ELR (cell line): ENCODE data around the gene LRRC52.
A peak's percentile ranks its signal among the peaks of the same experiment; 100 is the strongest.

Experiments
- DNase-seq: peaks from one replicate; pipeline ENCODE4 v3.0.0-alpha.2; 2015; ENCODE audit warnings: low read depth

The LRRC52 gene

GRCh38 chr1:165537356-165538109 lies 6.3 kb upstream of the LRRC52 start:
- DNase-seq: no peak

GRCh38 chr1:165539306-165539705 lies 4.5 kb upstream of the LRRC52 start:
- peak; percentile 40 for DNase-seq

GRCh38 chr1:165539908-165540307 lies 3.9 kb upstream of the LRRC52 start:
- no peak for DNase-seq

GRCh38 chr1:165542015-165542631 lies 1.7 kb upstream of the LRRC52 start:
- DNase-seq: no peak

- no peak for DNase-seq
Observed at GRCh38 chr1:165542647-165543046, 1.2 kb upstream of the LRRC52 start.

GRCh38 chr1:165544996-165545395 lies 1.2 kb downstream of the LRRC52 start:
- no peak for DNase-seq

- DNase-seq: no peak
Observed at GRCh38 chr1:165545974-165546373, 2.2 kb downstream of the LRRC52 start.

GRCh38 chr1:165549973-165550372 lies 6.2 kb downstream of the LRRC52 start:
- no peak for DNase-seq

GRCh38 chr1:165551469-165551868 lies 7.7 kb downstream of the LRRC52 start:
- DNase-seq: no peak

GRCh38 chr1:165560883-165561656 lies 17.3 kb downstream of the LRRC52 start:
- no peak for DNase-seq

- peak; percentile 43 for DNase-seq
Observed at GRCh38 chr1:165562571-165562970, 18.8 kb downstream of the LRRC52 start.

GRCh38 chr1:165563551-165563950 lies 19.8 kb downstream of the LRRC52 start:
- no peak for DNase-seq

- no peak for DNase-seq
Observed at GRCh38 chr1:165564561-165564960, 20.8 kb downstream of the LRRC52 start.

- no peak for DNase-seq
Observed at GRCh38 chr1:165565751-165566490, 22.1 kb downstream of the LRRC52 start.

- no peak for DNase-seq
Observed at GRCh38 chr1:165570078-165570477, 26.3 kb downstream of the LRRC52 start.

- DNase-seq: no peak
Observed at GRCh38 chr1:165573787-165574186, 30.0 kb downstream of the LRRC52 start.

GRCh38 chr1:165574295-165574694 lies 30.5 kb downstream of the LRRC52 start:
- no peak for DNase-seq

- no peak for DNase-seq
Observed at GRCh38 chr1:165575468-165576099, 31.8 kb downstream of the LRRC52 start.

GRCh38 chr1:165576536-165576935 lies 32.7 kb downstream of the LRRC52 start:
- DNase-seq: no peak

- DNase-seq: no peak
Observed at GRCh38 chr1:165577707-165578106, 33.9 kb downstream of the LRRC52 start.

GRCh38 chr1:165580931-165581871 lies 37.4 kb downstream of the LRRC52 start:
- DNase-seq: peak; percentile 53
